ENCODE results near the gene DAP.

Gene DAP

GRCh38 chr5:10710513-10711128 lies 50.4 kb downstream of the DAP start:
- DNase-seq: no peak

GRCh38 chr5:10709933-10710332 lies 51.1 kb downstream of the DAP start:
- no peak for DNase-seq

GRCh38 chr5:10709409-10709808 lies 51.6 kb downstream of the DAP start:
- DNase-seq: no peak

- DNase-seq: no peak
These were observed 52.7 kb downstream of the DAP start for GRCh38 chr5:10708189-10708944.

GRCh38 chr5:10707198-10708142 lies 53.6 kb downstream of the DAP start:
- no peak for DNase-seq

GRCh38 chr5:10706326-10706725 lies 54.7 kb downstream of the DAP start:
- DNase-seq: no peak

- DNase-seq: no peak
These were observed 55.3 kb downstream of the DAP start for GRCh38 chr5:10705747-10706146.

- no peak for DNase-seq
These were observed 55.9 kb downstream of the DAP start for GRCh38 chr5:10704949-10705621.

GRCh38 chr5:10703676-10704075 lies 57.4 kb downstream of the DAP start:
- no peak for DNase-seq

- no peak for DNase-seq
These were observed 58.0 kb downstream of the DAP start for GRCh38 chr5:10702911-10703491.

GRCh38 chr5:10702040-10702629 lies 58.9 kb downstream of the DAP start:
- DNase-seq: no peak

- no peak for DNase-seq
These were observed 59.4 kb downstream of the DAP start for GRCh38 chr5:10701567-10702039.

- no peak for DNase-seq
These were observed 60.5 kb downstream of the DAP start for GRCh38 chr5:10700516-10700915.

GRCh38 chr5:10699987-10700386 lies 61.0 kb downstream of the DAP start:
- DNase-seq: no peak

- no peak for DNase-seq
These were observed 61.7 kb downstream of the DAP start for GRCh38 chr5:10699281-10699874.

- DNase-seq: no peak
These were observed 65.1 kb downstream of the DAP start for GRCh38 chr5:10695759-10696543.

GRCh38 chr5:10695055-10695649 lies 65.9 kb downstream of the DAP start:
- peak; percentile 64 for DNase-seq

GRCh38 chr5:10691826-10692785 lies 68.9 kb downstream of the DAP start:
- no peak for DNase-seq
